Measurements from ENCODE around the gene ZBTB24. TPM values are rescaled to one million over a fixed set of nuclear protein-coding genes. Genes with fewer than 3 reads are reported as not detected.
A peak's percentile ranks its signal among the peaks of the same experiment; 100 is the strongest.

The ZBTB24 gene
- total RNA-seq, 1 experiment from 2014 or later, result 6.0 TPM

DNA sequence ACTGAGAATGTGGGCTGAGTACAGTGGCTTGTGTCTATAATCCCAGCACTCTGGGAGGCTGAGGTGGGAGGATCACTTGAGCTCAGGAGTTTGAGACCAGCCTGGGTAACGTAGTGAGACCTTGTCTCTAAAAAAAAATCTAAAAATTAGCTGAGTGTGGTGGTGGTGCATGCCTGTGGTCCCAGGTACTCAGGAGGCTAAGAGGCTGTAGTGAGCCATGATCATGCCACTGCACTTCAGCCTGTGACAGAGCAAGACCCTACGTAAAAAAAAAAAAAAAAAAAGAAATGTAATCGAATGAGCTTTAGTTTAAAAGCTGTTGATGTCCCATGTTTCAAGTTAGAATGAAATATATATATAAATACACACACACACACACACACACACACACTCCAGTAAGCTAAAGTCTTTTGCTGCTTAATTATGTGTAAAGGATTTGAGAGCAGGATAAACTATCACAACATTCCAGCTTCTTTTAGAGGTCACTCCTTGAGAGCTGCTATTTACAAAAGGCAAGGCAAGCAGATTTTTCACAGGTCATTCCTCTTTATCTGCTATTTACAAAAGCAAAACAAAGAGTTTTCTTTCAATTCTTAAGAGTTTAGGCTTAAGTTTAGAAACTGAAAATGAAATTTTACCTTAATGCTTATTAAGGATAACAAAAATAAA lies 22.7 kb downstream of the ZBTB24 start:
- Histone ChIP-seq H3K9me3 (no peaks in the 10 kb centered on the region), H3K4me3 (no peak overlapping the region), H3K36me3 (peaks cover 40% of the 10 kb centered on the region), H3K27me3 (no peaks in the 10 kb centered on the region)
- no peak for DNase-seq

DNA sequence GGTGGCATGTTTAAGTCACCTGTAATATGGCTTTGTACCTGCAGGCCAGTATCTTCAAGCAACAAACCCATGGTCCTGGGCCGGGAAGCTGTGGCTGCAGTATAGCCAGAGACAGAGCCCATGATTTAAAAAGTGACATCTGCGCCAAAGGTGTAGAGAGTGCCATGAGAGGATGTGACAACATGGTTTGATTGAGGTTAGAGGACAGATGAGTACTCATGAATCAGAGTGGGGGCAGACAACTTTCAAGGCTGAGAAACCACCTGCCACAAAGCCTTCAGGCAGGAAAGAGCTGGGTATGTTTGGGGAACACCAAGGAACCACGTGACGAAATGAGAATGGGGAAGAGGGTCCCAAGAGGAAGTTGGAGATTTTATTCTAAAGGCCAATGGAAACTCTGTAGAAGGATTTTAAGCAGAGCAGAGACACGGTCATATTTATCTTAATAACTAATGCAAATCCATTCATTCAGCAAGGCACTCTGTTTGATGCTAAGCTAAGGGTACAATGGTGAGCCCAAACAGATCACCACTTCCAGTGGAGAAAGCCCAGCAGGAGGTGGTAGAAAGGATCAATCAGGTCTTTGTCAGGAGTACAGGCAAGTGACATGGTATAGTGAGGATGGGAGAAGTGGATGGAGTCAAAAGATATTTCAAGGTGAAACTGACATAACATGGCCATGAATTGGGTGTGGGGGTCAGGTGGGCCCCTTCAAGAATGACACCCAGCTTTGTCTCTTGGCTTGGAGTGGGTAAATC lies 24.1 kb downstream of the ZBTB24 start:
- no peak for DNase-seq
- Histone ChIP-seq H3K27me3 (no peaks in the 10 kb centered on the region), H3K36me3 (peaks cover 26% of the 10 kb centered on the region), H3K9me3 (no peaks in the 10 kb centered on the region), H3K4me3 (no peak overlapping the region)

DNA sequence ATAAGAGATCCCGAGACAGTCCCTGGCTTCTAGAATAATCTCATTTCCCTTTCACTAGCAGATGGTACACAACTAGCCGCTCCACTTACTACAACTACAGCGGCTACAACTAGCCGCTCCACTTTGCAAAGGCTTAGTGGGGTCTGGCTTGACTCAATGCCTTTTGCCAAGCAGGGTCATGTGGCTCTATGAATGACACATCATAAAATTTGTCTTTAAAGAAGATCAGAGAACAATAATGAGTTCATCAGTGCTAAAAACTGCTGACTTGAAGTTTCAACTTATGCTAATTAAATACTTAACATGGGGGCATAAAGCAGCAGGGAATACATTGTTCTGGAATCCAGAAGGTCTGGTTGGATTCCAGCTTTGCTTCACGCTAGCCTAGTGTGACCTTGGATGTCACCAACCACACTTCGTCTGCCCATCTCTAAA lies 25.4 kb downstream of the ZBTB24 start:
- no peak overlapping the region for H3K4me3 ChIP-seq
- H3K9me3 ChIP-seq, result no peaks in the 10 kb centered on the region
- H3K36me3 ChIP-seq, result peaks cover 13% of the 10 kb centered on the region
- H3K27me3 ChIP-seq, result no peaks in the 10 kb centered on the region
- no peak for DNase-seq

DNA sequence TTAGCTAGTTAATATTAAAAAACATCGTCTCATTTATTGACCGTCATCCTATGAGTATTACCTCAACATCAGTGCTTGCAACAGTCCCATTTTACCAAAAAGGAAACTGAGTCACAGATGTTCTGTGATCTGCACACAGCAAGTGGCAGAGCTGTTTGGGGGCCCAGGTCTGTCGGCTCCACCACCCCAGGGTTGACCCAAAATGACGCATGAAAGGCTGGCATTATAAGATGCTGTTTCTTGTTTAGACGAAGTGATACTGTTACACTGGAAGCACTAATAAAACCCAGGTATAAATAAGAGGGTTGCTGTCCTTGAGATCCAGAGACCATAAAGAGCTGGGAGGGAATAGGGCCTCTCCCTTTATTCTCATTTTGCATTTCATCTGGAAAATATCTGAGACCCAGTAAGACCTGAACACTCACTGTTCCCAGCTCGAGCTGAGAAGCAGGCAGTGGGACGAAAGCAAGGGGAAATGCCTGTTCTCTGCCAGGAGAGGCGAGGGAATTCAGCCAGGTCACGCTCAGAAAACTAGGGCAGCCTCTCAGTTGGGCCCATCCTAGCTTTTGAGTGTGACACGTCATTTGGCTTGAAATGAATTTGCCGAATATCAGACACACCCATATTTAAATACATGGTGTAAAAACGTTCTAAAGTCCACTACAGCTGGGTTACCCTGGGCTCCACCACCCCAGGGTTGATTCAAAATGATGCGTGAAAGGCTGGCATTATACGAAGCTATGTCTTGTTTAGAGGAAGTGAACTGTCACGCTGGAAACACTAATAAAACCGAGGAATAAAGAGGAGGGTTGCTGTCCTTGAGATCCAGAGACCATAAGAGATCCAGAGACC lies 26.1 kb downstream of the ZBTB24 start:
- H3K9me3 ChIP-seq, result no peaks in the 10 kb centered on the region
- peak overlapping the region; percentile 75 for H3K4me3 ChIP-seq
- DNase-seq, result peak; percentile 90
- no peaks in the 10 kb centered on the region for H3K27me3 ChIP-seq
- peaks cover 6% of the 10 kb centered on the region for H3K36me3 ChIP-seq

DNA sequence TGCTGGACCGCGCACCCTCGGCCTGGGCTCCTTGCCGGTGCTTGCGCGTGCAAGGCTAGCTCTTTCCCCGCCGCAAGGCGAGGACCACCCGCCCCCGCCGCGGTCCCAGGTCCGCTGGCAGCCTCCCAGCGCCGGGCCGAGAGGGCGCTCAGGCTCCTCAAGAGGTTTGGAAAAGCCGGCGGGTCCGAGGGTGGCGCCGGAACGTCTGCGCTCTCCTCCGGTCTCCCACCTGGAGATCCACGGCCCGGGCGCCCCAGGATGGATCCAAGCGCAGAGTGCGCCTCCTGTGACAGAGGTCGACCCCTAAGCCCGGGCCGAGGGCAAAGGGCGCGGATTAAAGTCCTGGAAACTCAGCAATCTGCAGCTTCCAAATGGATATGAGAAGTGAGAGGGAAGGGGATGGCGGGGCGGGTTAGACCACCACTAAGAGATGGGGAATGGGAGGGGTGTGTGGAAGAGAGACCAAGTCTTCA lies 26.9 kb downstream of the ZBTB24 start:
- Histone ChIP-seq H3K27me3 (no peaks in the 10 kb centered on the region), H3K4me3 (peak overlapping the region; percentile 75), H3K9me3 (no peaks in the 10 kb centered on the region), H3K36me3 (peaks cover under 1% of the 10 kb centered on the region; the same call in 1 of the 2 replicates)
- DNase-seq, result no peak

DNA sequence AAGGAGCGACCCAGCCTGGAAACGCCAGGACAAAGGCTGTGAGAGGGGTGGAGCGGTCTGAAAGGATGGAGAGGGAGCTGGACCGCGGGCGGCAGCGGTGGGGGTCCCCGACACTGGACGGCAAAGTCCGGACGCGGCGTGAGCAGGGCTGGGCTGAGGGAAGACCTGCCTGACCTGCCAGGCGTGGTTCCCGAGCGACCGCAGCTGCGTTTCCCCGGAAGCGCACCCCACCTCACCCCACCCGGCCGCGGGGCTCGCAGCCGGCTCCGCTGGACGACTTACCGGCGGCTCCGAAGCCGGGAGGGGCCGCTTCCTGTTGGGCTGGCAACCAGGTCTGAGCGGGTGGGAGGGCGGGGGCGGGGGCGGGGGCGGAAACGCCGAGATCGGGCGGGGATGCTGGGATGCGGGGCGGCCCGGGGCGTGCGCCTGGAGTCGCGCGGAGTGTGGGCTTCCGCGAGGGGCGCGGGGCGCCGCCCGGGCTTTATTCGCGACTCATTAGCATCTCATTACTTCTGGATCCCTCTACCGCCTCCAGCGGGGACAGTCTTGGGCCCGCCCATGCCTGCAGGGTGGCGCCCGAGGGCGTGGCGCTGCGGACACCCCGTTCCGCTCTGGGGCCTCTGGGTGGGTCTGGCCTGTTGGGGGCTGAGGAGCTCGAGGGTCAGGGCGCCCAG lies 27.4 kb downstream of the ZBTB24 start, which contains the start of gene MICAL1:
TSS of gene MICAL1 (minus strand) at position 336 of the 674 bp plus-strand sequence. CDS start 1,576 bp downstream, outside the sequence.
- Histone ChIP-seq H3K36me3 (no peaks in the 10 kb centered on the region; the same call in 1 of the 2 replicates), H3K27me3 (no peaks in the 10 kb centered on the region), H3K9me3 (no peaks in the 10 kb centered on the region), H3K4me3 (peak within 1 kb of the TSS; percentile 75)
- peak; percentile 73 for DNase-seq

DNA sequence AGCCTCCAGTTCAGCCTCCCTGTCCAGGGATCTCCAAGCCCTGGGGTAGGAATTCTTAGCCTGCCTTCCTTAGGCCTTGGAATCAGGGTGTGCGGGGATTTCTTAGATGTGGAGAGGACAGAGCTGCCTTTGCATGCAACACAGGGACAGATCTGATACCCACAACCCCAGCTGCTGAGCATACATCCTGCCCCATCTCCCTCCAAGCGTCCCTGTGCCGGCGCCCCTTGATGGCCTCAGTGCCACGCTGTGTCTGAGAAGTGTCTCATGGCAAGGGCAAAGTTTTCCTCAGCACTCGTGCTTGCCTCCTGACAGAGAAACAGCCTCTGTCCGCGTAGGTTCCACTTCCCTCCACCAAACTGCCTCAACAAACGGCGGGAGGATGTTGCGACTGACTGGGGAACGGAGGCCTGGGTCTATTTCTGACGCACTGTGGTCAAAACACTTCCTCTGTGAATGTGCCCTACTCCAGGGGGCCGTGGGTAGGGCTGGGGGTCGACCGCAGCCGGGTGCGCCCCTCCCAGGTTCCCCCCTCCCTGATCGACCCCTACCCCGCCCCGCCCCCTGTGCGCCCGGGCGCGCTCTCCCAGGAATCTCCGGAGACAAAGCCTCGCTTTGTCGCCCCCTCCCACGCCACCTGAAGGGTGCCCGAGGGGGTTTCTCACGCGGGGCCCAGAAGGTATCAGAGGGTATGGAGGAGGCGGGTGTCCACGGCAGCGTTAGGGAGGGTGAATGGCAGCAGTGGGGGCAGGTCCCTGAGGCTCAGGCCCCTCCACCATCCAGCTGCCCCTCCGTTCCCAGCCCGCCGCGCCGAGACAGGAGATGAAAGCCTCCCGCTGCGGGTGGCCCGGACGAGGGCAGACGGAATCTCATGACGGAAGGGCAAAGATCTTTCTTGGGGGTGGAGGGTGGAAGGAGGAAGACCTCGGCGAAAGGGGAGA lies 28.3 kb downstream of the ZBTB24 start:
- no peak for DNase-seq
- Histone ChIP-seq H3K36me3 (no peaks in the 10 kb centered on the region), H3K9me3 (no peaks in the 10 kb centered on the region), H3K27me3 (no peaks in the 10 kb centered on the region), H3K4me3 (peak overlapping the region; percentile 75)

DNA sequence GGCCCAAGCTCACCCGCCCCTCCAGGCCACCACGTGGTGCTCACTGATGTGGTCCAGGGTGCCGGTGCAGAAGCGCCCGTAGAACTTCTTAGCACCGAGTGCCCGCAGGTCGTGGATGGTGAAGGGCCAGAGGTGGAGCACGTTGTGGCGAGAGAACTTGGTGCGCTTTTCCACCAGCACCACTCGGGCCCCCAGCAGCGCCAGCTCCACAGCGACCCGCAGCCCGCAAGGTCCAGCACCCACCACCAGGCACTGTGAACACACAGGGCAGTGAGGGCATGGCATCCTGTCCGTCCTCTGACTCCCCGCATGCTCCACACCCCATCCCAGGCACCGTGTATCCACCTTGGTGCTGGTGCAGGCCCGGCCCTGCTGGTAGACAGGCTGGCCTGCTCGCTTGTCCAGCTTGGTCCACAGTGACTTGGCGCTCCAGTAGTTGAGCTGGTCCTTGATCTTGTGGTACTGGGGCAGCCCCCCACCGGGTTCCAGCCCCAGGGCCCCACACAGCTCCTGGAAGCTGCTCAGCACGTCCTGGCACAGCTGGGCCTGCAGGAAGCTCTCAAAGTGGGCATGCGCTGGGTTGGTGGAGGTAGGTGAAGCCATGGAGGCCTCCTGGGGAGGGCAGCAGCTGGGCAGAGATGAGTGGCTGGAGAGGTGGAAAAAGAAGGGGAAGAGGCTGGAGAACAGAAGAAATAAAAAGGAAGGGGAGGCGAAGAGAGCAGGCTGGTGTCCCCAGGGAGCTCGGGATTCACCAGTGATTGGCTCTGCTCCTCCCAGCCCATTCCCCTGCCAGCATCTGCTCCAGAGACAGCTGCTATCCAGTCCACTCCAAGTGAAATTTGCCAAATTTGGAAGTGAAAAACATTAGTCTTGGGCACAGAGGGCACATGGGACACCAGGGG lies 29.2 kb downstream of the ZBTB24 start:
- H3K9me3 ChIP-seq, result no peaks in the 10 kb centered on the region
- no peaks in the 10 kb centered on the region for H3K27me3 ChIP-seq
- H3K4me3 ChIP-seq, result no peak overlapping the region; the same call in 1 of the 2 replicates
- no peak for DNase-seq
- no peaks in the 10 kb centered on the region for H3K36me3 ChIP-seq

DNA sequence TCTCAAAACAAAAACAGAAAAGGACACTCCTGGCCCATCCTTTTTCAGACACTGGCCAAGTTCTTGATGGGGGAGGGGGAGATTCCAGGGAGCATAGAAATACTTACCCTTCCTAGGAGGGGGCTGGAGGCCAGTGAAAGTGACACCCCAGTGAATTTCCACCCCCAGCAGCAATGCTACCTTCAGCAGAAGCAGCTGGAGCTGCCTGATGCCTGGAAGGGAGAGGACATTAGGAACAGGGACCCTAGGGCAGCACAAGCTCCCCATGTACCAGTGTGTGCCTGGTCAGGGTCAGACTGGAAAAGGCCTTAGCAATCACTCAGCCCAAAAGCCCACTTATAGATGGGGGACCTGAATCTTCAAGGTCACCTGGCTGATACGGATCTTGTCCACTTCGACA lies 29.9 kb downstream of the ZBTB24 start:
- DNase-seq, result no peak
- Histone ChIP-seq H3K4me3 (no peak overlapping the region), H3K9me3 (no peaks in the 10 kb centered on the region), H3K27me3 (no peaks in the 10 kb centered on the region), H3K36me3 (no peaks in the 10 kb centered on the region)

DNA sequence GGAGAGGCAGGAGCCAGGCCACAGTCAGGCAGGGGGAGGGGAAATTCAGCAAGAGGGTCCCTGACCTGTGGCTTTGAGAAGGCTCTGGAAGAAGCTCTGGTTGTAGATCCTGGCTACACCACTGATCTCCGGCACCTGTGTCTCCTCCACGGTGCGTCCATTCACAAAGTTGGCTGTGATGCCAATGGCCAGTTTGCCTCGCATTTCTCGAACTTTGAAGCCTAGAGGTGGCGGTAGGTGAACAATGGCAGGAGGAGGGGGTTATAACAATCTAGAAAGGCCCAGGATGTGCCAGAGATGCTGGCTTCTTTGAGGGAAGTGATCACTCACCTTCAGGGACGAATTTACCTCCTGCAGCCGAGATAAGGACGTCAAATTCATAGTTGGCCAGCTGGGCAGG lies 30.8 kb downstream of the ZBTB24 start:
- DNase-seq, result no peak
- Histone ChIP-seq H3K9me3 (no peaks in the 10 kb centered on the region), H3K36me3 (no peaks in the 10 kb centered on the region)

DNA sequence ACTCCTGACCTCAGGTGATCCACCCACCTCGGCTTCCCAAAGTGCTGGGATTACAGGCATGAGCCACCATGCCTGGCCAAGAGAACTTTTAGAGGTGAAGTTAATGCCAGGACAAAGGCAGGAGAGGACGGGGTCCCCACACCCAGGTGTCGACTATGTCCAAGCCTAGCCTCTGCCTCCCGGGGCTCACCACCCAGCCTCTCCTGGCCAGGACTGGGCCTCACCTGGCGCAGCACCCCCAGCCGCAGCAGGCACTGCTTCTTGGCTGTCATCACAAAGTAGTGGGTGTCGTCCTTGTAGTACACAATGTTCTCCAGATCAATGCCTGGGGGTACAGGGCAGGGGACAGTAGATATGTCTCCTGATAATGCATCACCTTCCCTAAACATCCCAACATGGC lies 31.6 kb downstream of the ZBTB24 start:
- Histone ChIP-seq H3K36me3 (no peaks in the 10 kb centered on the region), H3K27me3 (no peaks in the 10 kb centered on the region)

More for the DNA sequence above, 30.8 kb downstream of the ZBTB24 start:
- H3K27me3 ChIP-seq, result no peaks in the 10 kb centered on the region
- H3K4me3 ChIP-seq, result no peak overlapping the region

DNA sequence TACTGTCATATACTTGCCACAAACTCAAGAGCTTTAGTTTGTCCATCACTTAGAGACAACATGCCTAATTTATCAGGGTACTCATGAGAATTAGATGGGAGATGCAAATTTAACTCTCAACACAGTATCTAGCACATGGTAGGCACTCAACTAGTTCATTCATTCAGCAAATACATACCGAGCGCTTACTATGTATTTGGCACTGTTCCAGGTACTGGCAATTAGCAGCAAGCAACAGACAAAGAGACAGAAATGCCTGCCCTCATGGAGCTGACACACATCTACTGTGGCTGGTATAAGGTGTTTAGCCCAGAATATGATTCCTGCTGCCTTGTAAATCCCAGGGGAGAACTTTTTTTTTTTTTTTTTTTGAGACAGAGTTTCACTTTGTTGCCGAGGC lies 32.2 kb downstream of the ZBTB24 start:
- no peak for DNase-seq
- Histone ChIP-seq H3K27me3 (no peaks in the 10 kb centered on the region), H3K9me3 (no peaks in the 10 kb centered on the region), H3K36me3 (no peaks in the 10 kb centered on the region), H3K4me3 (no peak overlapping the region)

More for the DNA sequence above, 31.6 kb downstream of the ZBTB24 start:
- Histone ChIP-seq H3K9me3 (no peaks in the 10 kb centered on the region), H3K4me3 (no peak overlapping the region)
- no peak for DNase-seq

DNA sequence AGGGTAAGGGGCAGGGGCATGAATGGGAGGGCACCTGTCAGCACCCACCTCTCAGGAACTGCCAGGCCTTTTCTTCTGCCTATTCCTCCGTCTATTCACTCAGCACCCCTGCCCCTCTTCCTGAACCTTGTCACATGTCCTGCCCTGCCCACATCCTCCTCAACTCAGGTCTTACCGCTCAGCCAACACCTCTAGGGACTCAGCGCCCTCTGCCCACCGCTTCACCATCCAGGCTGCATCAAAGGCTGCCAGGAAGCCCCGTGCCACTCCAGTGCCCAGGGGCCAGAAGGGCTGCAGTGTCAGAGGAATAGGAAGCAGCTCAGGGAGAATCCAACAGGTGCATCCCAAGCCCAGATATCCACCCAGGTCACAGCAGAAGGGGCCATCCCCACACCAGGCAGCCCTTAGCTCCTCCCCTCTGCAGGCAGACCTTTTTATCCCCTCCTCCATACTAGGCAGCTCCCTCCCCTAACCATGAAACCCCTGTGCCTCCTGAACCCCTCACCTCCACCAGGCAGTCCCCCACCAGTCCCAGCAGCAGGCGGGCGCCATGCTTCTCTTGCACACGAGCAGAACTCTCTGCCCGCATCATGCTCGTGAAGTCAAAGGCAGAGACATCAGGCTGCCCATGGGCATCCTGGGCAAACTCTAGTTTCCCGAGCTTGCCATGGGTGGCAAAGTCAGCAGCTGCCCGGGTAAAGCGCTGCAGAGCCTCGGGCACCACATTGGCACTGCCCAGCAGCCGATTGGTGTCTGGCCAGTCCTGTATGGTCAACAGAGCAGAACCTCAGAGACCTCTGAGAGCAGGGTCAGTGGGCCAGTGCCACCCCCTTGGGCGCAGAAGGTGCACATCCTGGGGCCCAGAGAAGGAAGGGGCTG lies 33.0 kb downstream of the ZBTB24 start:
- Histone ChIP-seq H3K36me3 (peaks cover 3% of the 10 kb centered on the region; the same call in 1 of the 2 replicates), H3K9me3 (no peaks in the 10 kb centered on the region), H3K27me3 (no peaks in the 10 kb centered on the region), H3K4me3 (no peak overlapping the region)
- DNase-seq, result no peak
